Left lung (tissue), 10 donors: ENCODE measurements around the gene POLR2E. TPM values are rescaled to one million over a fixed set of nuclear protein-coding genes. Genes with fewer than 3 reads are reported as not detected.
"Not testable (repeated sequence)": the region's sequence is repeated elsewhere in the genome, so short reads cannot be mapped to it uniquely, and the experiment has no call there.

Source experiments
- ATAC-seq: fragments of 200-7000 bp; cut with Tn5 transposase; one replicate; pipeline ENCODE4 v1.9.1; 2020; ENCODE audit warnings: moderate library complexity
- DNase-seq, 4 donors: peaks; one replicate each; pipeline ENCODE4 v3.0.0-alpha.2; 2013 to 2020
- H3K27ac ChIP-seq, 2 donors: fragments of 200-600 bp; sonication (generic) in 1 of 2; one replicate each; pipeline versions ENCODE4 v1.5.0 to v1.8.0; 2020 to 2021
- H3K27me3 ChIP-seq, 2 donors: fragments of 200-600 bp; sonication (generic) in 1 of 2; one replicate each; pipeline versions ENCODE4 v1.5.0 to v1.8.0; 2020 to 2021
- H3K36me3 ChIP-seq, 2 donors: fragments of 200-600 bp; sonication (generic) in 1 of 2; one replicate each; pipeline versions ENCODE4 v1.5.0 to v1.8.0; 2020 to 2021
- H3K4me1 ChIP-seq, 2 donors: fragments of 200-600 bp; one replicate each; pipeline ENCODE4 v1.8.0; 2021
- H3K4me3 ChIP-seq, 2 donors: fragments of 200-600 bp; sonication (generic) in 1 of 2; one replicate each; pipeline versions ENCODE4 v1.5.0 to v1.8.0; 2020 to 2021; ENCODE audit warnings: mild to moderate bottlenecking in 1 of 2
- H3K9me3 ChIP-seq, 2 donors: fragments of 200-600 bp; sonication (generic) in 1 of 2; one replicate each; pipeline versions ENCODE4 v1.5.0 to v1.8.0; 2020 to 2021
- intact Hi-C, 2 donors: fragments of 100-400 bp; cut with DNase I; formaldehyde crosslinking; loops; one replicate each; pipeline versions ENCODE4 v1.11.2 to v1.14.2; 2022
- polyA plus RNA-seq, 6 donors: library from polyadenylated mRNA; unstranded; fragments of 120-200 nt; gene quantifications; one replicate each; pipeline ENCODE4 v1.2.1, GENCODE V29; 2013; ENCODE audit not compliant: insufficient read length in 6 of 6
- total RNA-seq, 2 donors: library from RNA; stranded (reverse); fragmentation: NEBNext Ultra II Directional; extraction: Animal tissue kit (Norgen Biotek cat#: 25700); gene quantifications; one replicate each; pipeline ENCODE4 v1.2.1, GENCODE V29; 2021
- TF ChIP-seq, protein P1 (sequence below), 2 donors: fragments of 200-600 bp; sonication (generic) in 1 of 2; IDR thresholded peaks; one replicate each; pipeline versions ENCODE4 v1.5.0 to v1.8.0; 2021; ENCODE audit warnings: antibody characterized with exemption in 2 of 2
- donor health status: DM: no; HTN: yes; CAD: no.
- donor health status: DM: no; HTN: no; CAD: no.

POLR2E gene
- total and polyA plus RNA-seq, 8 donors, result 120 to 160 (median 139) TPM

DNA sequence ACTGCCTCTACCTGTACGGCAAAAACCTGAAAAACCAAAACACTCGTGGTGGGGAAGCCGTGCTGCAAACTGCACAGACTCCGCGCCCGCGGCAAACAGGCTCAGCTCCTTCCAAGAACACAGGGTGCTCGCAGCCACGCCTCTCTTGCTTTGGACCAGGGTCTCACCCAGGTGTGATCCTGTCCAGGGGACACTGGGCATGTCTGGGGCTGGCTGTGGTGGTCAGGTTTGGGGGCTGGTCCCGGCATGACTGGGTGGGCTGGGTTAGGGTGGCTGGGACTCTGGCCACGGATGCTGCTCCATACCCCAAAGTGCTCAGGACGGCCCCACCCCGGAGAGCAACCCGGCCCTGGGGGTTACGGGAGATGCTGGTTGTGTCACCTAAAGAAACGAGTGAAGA lies 22.5 kb upstream of the POLR2E start:
- intact Hi-C loops, result no loop called here
- no peak overlapping the region for H3K4me3 ChIP-seq
- H3K36me3 ChIP-seq, result peaks cover 0 to 100% of the 10 kb centered on the region in 2 donors
- no peak for DNase-seq
- no peak overlapping the region for H3K27ac ChIP-seq
- TF ChIP-seq, protein P1, sequence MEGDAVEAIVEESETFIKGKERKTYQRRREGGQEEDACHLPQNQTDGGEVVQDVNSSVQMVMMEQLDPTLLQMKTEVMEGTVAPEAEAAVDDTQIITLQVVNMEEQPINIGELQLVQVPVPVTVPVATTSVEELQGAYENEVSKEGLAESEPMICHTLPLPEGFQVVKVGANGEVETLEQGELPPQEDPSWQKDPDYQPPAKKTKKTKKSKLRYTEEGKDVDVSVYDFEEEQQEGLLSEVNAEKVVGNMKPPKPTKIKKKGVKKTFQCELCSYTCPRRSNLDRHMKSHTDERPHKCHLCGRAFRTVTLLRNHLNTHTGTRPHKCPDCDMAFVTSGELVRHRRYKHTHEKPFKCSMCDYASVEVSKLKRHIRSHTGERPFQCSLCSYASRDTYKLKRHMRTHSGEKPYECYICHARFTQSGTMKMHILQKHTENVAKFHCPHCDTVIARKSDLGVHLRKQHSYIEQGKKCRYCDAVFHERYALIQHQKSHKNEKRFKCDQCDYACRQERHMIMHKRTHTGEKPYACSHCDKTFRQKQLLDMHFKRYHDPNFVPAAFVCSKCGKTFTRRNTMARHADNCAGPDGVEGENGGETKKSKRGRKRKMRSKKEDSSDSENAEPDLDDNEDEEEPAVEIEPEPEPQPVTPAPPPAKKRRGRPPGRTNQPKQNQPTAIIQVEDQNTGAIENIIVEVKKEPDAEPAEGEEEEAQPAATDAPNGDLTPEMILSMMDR (IDR thresholded peaks at IDR 0.05), result no peak
- H3K4me1 ChIP-seq, result peaks cover 7 to 22% of the 10 kb centered on the region in 2 donors
- no peaks in the 10 kb centered on the region for H3K9me3 ChIP-seq
- ATAC-seq, result no peak
- no peaks in the 10 kb centered on the region for H3K27me3 ChIP-seq

DNA sequence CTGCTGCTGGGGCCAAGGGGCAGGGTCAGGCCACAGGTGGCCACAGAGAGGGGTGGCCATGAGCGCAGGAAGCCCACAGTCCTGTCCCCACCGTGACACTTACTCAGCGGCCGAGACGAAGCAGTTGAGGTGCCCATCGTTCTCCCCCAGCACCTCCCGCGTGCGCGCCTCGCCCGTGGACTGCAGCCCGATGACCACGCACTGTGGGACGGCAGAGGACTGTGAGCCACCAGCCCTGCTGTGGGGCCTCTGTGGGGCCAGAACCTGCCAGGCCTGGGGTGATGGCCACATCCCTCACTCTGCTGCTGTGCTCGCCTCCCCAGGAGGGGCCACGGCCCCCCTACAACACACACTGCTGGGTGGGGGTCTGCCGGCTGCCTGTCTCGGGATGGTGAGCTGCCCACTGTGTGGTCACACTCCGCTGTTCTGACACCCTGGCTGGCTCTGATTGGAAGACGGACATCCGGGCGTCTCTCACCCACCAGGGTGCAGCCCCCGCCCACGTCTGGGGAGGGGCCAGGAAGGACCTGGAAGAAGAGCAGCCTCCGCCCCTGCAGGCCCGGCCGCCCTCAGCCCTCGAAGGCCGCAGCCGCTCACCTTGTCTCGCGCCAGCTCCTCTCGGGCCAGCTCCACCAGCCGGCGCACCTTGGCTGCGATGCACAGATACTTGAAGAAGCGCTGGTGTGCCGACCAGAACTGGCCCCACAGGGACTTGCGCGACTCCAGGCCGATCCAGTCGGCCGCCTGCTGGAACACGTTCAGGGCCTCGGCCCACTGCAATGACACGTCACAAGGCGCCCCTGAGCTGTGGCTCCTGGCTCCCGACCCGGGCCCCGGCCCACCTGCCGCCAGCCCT lies 21.8 kb upstream of the POLR2E start:
- TF ChIP-seq, protein P1 (IDR thresholded peaks at IDR 0.05), result no peak
- intact Hi-C loops, result no loop called here
- peaks cover 0 to 100% of the 10 kb centered on the region in 2 donors for H3K36me3 ChIP-seq
- DNase-seq, result peak in 1 of 4 donors; percentile 75
- no peak overlapping the region for H3K4me3 ChIP-seq
- no peak overlapping the region for H3K27ac ChIP-seq
- no peaks in the 10 kb centered on the region for H3K9me3 ChIP-seq
- H3K27me3 ChIP-seq, result no peaks in the 10 kb centered on the region
- H3K4me1 ChIP-seq, result peaks cover 7 to 28% of the 10 kb centered on the region in 2 donors
- ATAC-seq, result no peak

DNA sequence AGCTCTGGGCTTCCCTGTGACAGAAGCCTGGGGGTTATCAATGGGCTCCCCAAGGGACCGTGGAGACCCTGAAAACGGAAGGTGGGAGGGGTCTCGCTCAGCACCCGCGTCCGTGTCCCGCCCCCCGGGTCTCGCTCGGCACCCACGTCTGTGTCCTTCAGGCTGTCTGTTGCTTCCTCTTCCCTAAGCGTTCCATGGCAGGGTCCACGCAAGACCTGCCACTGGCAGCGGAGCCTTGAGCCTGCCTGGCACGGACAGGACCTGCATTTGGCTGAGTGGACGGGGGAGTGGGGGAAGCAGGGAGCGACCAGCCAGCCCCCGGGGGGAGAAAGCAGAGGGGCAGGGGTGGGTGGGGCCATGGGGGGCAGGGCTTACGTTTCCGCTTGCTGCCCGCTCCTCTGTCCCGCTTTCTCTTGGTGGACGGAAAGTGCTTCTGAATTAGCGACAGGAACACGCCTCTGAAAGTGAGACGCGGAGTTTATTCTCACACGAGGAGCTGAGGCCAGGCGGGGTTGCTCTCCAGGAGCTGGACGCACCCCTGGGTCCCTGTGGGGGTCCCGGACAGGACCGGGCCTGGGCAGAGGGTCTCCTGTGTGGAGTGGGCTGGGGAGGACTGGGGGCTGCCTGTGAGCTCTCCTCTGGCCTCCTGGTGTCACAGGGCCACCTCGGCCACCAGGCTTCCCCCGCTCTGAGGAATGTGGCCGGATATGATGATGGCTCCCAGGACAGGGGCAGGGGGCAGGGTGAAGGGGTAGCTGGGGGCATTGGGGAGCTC lies 20.7 kb upstream of the POLR2E start:
- TF ChIP-seq, protein P1 (IDR thresholded peaks at IDR 0.05), result no peak
- Histone ChIP-seq H3K27ac (no peak overlapping the region), H3K27me3 (no peaks in the 10 kb centered on the region), H3K36me3 (peaks cover 0 to 100% of the 10 kb centered on the region in 2 donors), H3K9me3 (no peaks in the 10 kb centered on the region), H3K4me1 (peaks cover 7 to 28% of the 10 kb centered on the region in 2 donors), H3K4me3 (no peak overlapping the region)
- no peak for DNase-seq
- intact Hi-C loops, result no loop called here
- no peak for ATAC-seq

DNA sequence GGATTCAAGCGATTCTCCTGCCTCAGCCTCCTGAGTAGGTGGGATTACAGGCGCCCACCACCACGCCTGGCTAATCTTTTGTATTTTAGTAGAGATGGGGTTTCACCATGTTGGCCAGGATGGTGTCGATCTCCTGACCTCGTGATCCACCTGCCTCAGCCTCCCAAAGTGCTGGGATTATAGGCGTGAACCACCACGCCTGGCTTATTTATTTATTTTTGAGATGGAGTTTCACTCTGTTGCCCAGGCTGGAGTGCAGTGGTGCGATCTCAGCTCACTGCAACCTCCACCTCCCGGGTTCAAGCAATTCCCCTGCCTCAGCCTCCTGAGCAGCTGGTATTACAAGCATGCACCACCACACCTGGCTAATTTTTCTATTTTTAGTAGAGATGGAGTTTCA lies 19.6 kb upstream of the POLR2E start:
- H3K4me3 ChIP-seq, H3K27ac ChIP-seq, ATAC-seq, H3K27me3 ChIP-seq, DNase-seq, H3K9me3 ChIP-seq: not testable (repeated sequence)
- peaks cover 7 to 28% of the 10 kb centered on the region in 2 donors for H3K4me1 ChIP-seq
- intact Hi-C loops, result loop anchor here in 1 of 2 donors (5.0 kb wide), 1 partner anchor 78 kb away; no protein-coding TSS in a partner anchor
- peaks cover 0 to 100% of the 10 kb centered on the region in 2 donors for H3K36me3 ChIP-seq

DNA sequence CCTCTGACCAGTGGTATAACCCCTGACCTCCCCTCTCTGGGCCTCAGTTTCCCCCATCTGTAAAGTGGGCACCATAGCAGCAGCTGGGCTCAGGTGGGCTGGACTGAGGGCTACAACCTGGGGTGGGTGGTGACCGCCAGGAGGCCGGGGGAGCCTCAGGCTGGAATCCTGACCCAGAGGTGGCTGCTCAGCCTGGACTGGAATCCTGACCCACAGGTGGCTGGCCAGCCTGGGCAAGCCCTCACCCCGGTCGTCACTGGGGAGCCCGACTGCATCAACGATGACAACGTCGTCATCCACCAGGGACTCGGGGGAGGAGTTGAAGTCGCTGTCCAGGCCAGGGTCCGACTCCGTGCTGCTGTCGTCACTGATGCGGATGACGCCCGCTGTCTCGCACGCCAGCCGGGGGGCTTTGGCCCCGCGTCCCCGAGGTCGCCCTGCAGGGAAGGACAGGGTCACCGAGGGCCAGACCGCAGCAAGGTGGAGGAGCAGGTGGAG lies 18.9 kb upstream of the POLR2E start:
- no peak for DNase-seq
- intact Hi-C loops, result loop anchor here in 1 of 2 donors (5.0 kb wide), 1 partner anchor 78 kb away; no protein-coding TSS in a partner anchor
- no peak for ATAC-seq

More for the DNA sequence above, 18.9 kb upstream of the POLR2E start:
- Histone ChIP-seq H3K27me3 (no peaks in the 10 kb centered on the region), H3K4me1 (peaks cover 7 to 30% of the 10 kb centered on the region in 2 donors), H3K4me3 (no peak overlapping the region), H3K9me3 (no peaks in the 10 kb centered on the region), H3K36me3 (peaks cover 0 to 100% of the 10 kb centered on the region in 2 donors), H3K27ac (peak overlapping the region; percentile 66 to 83)
- TF ChIP-seq, protein P1 (IDR thresholded peaks at IDR 0.05), result no peak
